Measurements from ENCODE around the gene SFXN1. TPM values are rescaled to one million over a fixed set of nuclear protein-coding genes. Genes with fewer than 3 reads are reported as not detected.

Gene SFXN1
- polyA plus RNA-seq, 3 donors, result 5.8 to 10.3 (median 8.3) TPM

GRCh38 chr5:175465282-175465681, 13.1 kb upstream of the SFXN1 start:
- H3K27ac Mint-ChIP-seq, result peak overlapping the region in 1 of 7 donors; percentile 16
- H3K9me3 Mint-ChIP-seq, result no peaks in the 10 kb centered on the region
- Histone ChIP-seq H3K4me3 (replicated peaks in 1 of 3; ENCODE audit: low read depth in 2 of 3, low read length in 3 of 3) (no peak overlapping the region), H4K20me1 (ENCODE audit: insufficient read depth, low read length) (no peaks in the 10 kb centered on the region), H3K4me1 (ENCODE audit: control insufficient read depth in 1 of 2, insufficient read depth in 2 of 2, low read length in 2 of 2) (no peaks in the 10 kb centered on the region), H3K9ac (ENCODE audit: insufficient read depth, low read length, poor library complexity, severe bottlenecking) (no peak overlapping the region), H3K36me3 (replicated peaks in 1 of 2; ENCODE audit: control insufficient read depth in 1 of 2, insufficient read depth in 2 of 2, low read length in 2 of 2) (no peaks in the 10 kb centered on the region), H2AFZ (ENCODE audit: insufficient read depth, low read depth, low read length, poor library complexity, severe bottlenecking) (no peak overlapping the region), H3K27me3 (ENCODE audit: control insufficient read depth in 2 of 2, insufficient read depth in 2 of 2, low read length in 2 of 2) (peaks cover 2 to 7% of the 10 kb centered on the region in 2 donors), H3K9me3 (replicated peaks in 1 of 2; ENCODE audit: control insufficient read depth in 1 of 2, insufficient read depth in 1 of 2, low read length in 2 of 2) (no peaks in the 10 kb centered on the region), H3K4me2 (replicated peaks; ENCODE audit: extremely low read depth, low read length, poor library complexity, severe bottlenecking) (no peak overlapping the region), H3K79me2 (ENCODE audit: insufficient read depth, low read length) (no peaks in the 10 kb centered on the region), H3K27ac (ENCODE audit: low read depth in 1 of 2, low read length in 2 of 2) (no peak overlapping the region)
- TF ChIP-seq, protein P1, sequence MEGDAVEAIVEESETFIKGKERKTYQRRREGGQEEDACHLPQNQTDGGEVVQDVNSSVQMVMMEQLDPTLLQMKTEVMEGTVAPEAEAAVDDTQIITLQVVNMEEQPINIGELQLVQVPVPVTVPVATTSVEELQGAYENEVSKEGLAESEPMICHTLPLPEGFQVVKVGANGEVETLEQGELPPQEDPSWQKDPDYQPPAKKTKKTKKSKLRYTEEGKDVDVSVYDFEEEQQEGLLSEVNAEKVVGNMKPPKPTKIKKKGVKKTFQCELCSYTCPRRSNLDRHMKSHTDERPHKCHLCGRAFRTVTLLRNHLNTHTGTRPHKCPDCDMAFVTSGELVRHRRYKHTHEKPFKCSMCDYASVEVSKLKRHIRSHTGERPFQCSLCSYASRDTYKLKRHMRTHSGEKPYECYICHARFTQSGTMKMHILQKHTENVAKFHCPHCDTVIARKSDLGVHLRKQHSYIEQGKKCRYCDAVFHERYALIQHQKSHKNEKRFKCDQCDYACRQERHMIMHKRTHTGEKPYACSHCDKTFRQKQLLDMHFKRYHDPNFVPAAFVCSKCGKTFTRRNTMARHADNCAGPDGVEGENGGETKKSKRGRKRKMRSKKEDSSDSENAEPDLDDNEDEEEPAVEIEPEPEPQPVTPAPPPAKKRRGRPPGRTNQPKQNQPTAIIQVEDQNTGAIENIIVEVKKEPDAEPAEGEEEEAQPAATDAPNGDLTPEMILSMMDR (IDR thresholded peaks at IDR 0.05), result no peak
- WGBS (ENCODE audit: insufficient coverage), result 21% methylated on average over 2 of the region's 3 CpGs
- H3K36me3 Mint-ChIP-seq, result no peaks in the 10 kb centered on the region
- H3K27me3 Mint-ChIP-seq (ENCODE audit: low read depth in 3 of 3), result peaks cover 18 to 24% (median 21%) of the 10 kb centered on the region in 3 donors
- peaks cover 4% of the 10 kb centered on the region for H3K4me1 Mint-ChIP-seq
- intact Hi-C loops (cut with micrococcal nuclease), result no loop called here
- no peak overlapping the region for H3K4me3 Mint-ChIP-seq
- DNase-seq, result no peak

GRCh38 chr5:175466700-175467318, 11.6 kb upstream of the SFXN1 start:
- H2AFZ ChIP-seq (ENCODE audit: insufficient read depth, low read depth, low read length, poor library complexity, severe bottlenecking), result no peak overlapping the region
- Mint-ChIP-seq H3K9me3 (no peaks in the 10 kb centered on the region), H3K4me1 (peaks cover 5% of the 10 kb centered on the region), H3K4me3 (peak overlapping the region in 1 of 2 donors; percentile 37), H3K27me3 (ENCODE audit: low read depth in 3 of 3) (peaks cover 16 to 25% (median 22%) of the 10 kb centered on the region in 3 donors), H3K36me3 (no peaks in the 10 kb centered on the region), H3K27ac (no peak overlapping the region)
- H3K4me3 ChIP-seq (replicated peaks in 1 of 3; ENCODE audit: low read depth in 2 of 3, low read length in 3 of 3), result no peak overlapping the region
- H4K20me1 ChIP-seq (ENCODE audit: insufficient read depth, low read length), result no peaks in the 10 kb centered on the region
- H3K27me3 ChIP-seq (ENCODE audit: control insufficient read depth in 2 of 2, insufficient read depth in 2 of 2, low read length in 2 of 2), result peaks cover 2 to 8% of the 10 kb centered on the region in 2 donors
- H3K9me3 ChIP-seq (replicated peaks in 1 of 2; ENCODE audit: control insufficient read depth in 1 of 2, insufficient read depth in 1 of 2, low read length in 2 of 2), result no peaks in the 10 kb centered on the region
- no peaks in the 10 kb centered on the region for H3K79me2 ChIP-seq (ENCODE audit: insufficient read depth, low read length)
- WGBS (ENCODE audit: insufficient coverage), result 93% methylated on average over 3 of the region's 5 CpGs
- DNase-seq, result no peak
- intact Hi-C loops (cut with micrococcal nuclease), result no loop called here
- TF ChIP-seq, protein P1 (IDR thresholded peaks at IDR 0.05), result no peak
- no peaks in the 10 kb centered on the region for H3K36me3 ChIP-seq (replicated peaks in 1 of 2; ENCODE audit: control insufficient read depth in 1 of 2, insufficient read depth in 2 of 2, low read length in 2 of 2)
- H3K9ac ChIP-seq (ENCODE audit: insufficient read depth, low read length, poor library complexity, severe bottlenecking), result no peak overlapping the region
- no peak overlapping the region for H3K27ac ChIP-seq (ENCODE audit: low read depth in 1 of 2, low read length in 2 of 2)
- no peak overlapping the region for H3K4me2 ChIP-seq (replicated peaks; ENCODE audit: extremely low read depth, low read length, poor library complexity, severe bottlenecking)
- no peaks in the 10 kb centered on the region for H3K4me1 ChIP-seq (ENCODE audit: control insufficient read depth in 1 of 2, insufficient read depth in 2 of 2, low read length in 2 of 2)

Data from CD14-positive monocyte (primary cell).